ENCODE measurements around the gene NINJ1. TPM values are rescaled to one million over a fixed set of nuclear protein-coding genes. Genes with fewer than 3 reads are reported as not detected.

Gene NINJ1
- total RNA-seq, 1 donor from 2014 or later, result 3.9 TPM

- Mint-ChIP-seq H3K27ac (no peak overlapping the region), H3K9me3 (no peaks in the 10 kb centered on the region), H3K36me3 (peaks cover 2% of the 10 kb centered on the region), H3K4me1 (peaks cover 3% of the 10 kb centered on the region), H3K27me3 (ENCODE audit: insufficient read depth, low read depth) (peaks cover 6% of the 10 kb centered on the region), H3K4me3 (no peak overlapping the region)
- Histone ChIP-seq H3F3A (ENCODE audit: low read depth) (no peaks in the 10 kb centered on the region), H3K9ac (no peak overlapping the region), H3K9me3 (ENCODE audit: low read depth) (no peaks in the 10 kb centered on the region), H3K4me1 (no peaks in the 10 kb centered on the region), H2AFZ (replicated peaks) (no peak overlapping the region), H4K20me1 (ENCODE audit: low read depth) (no peaks in the 10 kb centered on the region), H3K27ac (no peak overlapping the region), H3K36me3 (no peaks in the 10 kb centered on the region), H3K79me2 (ENCODE audit: low read depth) (no peaks in the 10 kb centered on the region), H3K27me3 (no peaks in the 10 kb centered on the region), H3K4me3 (no peak overlapping the region), H3K4me2 (no peak overlapping the region)
- TF ChIP-seq CTCF (IDR thresholded peaks at IDR 0.05) (no peak), EZH2 (IDR thresholded peaks at IDR 0.05) (no peak), EZH2phosphoT487 (IDR thresholded peaks at IDR 0.05) (no peak)
- no peak for DNase-seq (ENCODE audit: low spot score)
These were observed 22.5 kb downstream of the NINJ1 start for GRCh38 chr9:93111371-93112115.

- Mint-ChIP-seq H3K36me3 (peaks cover 2% of the 10 kb centered on the region), H3K4me1 (peaks cover 3% of the 10 kb centered on the region), H3K27me3 (ENCODE audit: insufficient read depth, low read depth) (peaks cover 6% of the 10 kb centered on the region), H3K27ac (no peak overlapping the region), H3K4me3 (no peak overlapping the region), H3K9me3 (no peaks in the 10 kb centered on the region)
- no peaks in the 10 kb centered on the region for H3K36me3 ChIP-seq
- no peak for TF ChIP-seq CTCF (IDR thresholded peaks at IDR 0.05)
- no peak for TF ChIP-seq EZH2 (IDR thresholded peaks at IDR 0.05)
- no peak for TF ChIP-seq EZH2phosphoT487 (IDR thresholded peaks at IDR 0.05)
- H3F3A ChIP-seq (ENCODE audit: low read depth), result no peaks in the 10 kb centered on the region
- H3K9me3 ChIP-seq (ENCODE audit: low read depth), result no peaks in the 10 kb centered on the region
- no peaks in the 10 kb centered on the region for H3K79me2 ChIP-seq (ENCODE audit: low read depth)
- no peak overlapping the region for H3K9ac ChIP-seq
- H3K27me3 ChIP-seq, result no peaks in the 10 kb centered on the region
- no peaks in the 10 kb centered on the region for H3K4me1 ChIP-seq
- no peak overlapping the region for H3K27ac ChIP-seq
- no peak for DNase-seq (ENCODE audit: low spot score)
- H3K4me2 ChIP-seq, result no peak overlapping the region
- H2AFZ ChIP-seq (replicated peaks), result no peak overlapping the region
- H4K20me1 ChIP-seq (ENCODE audit: low read depth), result no peaks in the 10 kb centered on the region
- no peak overlapping the region for H3K4me3 ChIP-seq
These were observed 23.1 kb downstream of the NINJ1 start for GRCh38 chr9:93111001-93111370.

- Histone ChIP-seq H4K20me1 (ENCODE audit: low read depth) (no peaks in the 10 kb centered on the region), H3K4me3 (no peak overlapping the region), H3K27me3 (no peaks in the 10 kb centered on the region), H3K79me2 (ENCODE audit: low read depth) (no peaks in the 10 kb centered on the region), H3K9me3 (ENCODE audit: low read depth) (no peaks in the 10 kb centered on the region), H3K27ac (no peak overlapping the region), H3K4me2 (no peak overlapping the region), H2AFZ (replicated peaks) (no peak overlapping the region), H3K9ac (no peak overlapping the region), H3F3A (ENCODE audit: low read depth) (no peaks in the 10 kb centered on the region), H3K4me1 (no peaks in the 10 kb centered on the region), H3K36me3 (no peaks in the 10 kb centered on the region)
- no peak for DNase-seq (ENCODE audit: low spot score)
- Mint-ChIP-seq H3K36me3 (peaks cover 2% of the 10 kb centered on the region), H3K27me3 (ENCODE audit: insufficient read depth, low read depth) (peaks cover 6% of the 10 kb centered on the region), H3K27ac (no peak overlapping the region), H3K4me1 (peaks cover 3% of the 10 kb centered on the region), H3K4me3 (no peak overlapping the region), H3K9me3 (no peaks in the 10 kb centered on the region)
- TF ChIP-seq CTCF (IDR thresholded peaks at IDR 0.05) (no peak), EZH2phosphoT487 (IDR thresholded peaks at IDR 0.05) (no peak), EZH2 (IDR thresholded peaks at IDR 0.05) (no peak)
These were observed 23.7 kb downstream of the NINJ1 start for GRCh38 chr9:93110311-93110855.

Data from neural progenitor cell (in vitro differentiated cells).